Astrocyte of the spinal cord (primary cell): ENCODE data around the gene PCBP2.
"Not testable (repeated sequence)": the region's sequence is repeated elsewhere in the genome, so short reads cannot be mapped to it uniquely, and the experiment has no call there.

ENCODE experiments used
- DNase-seq: peaks from one replicate; pipeline ENCODE4 v3.0.0; 2011; ENCODE audit warnings: low read depth, low spot score
- H3K4me3 ChIP-seq: 2 replicates; pipeline ENCODE4 v1.5.1; 2011; ENCODE audit warnings: low read depth, mild to moderate bottlenecking, low read length, moderate library complexity
- in situ Hi-C: cut with HindIII; loops from 2 replicates; pipeline ENCODE4 v1.10.0; 2017; ENCODE audit warnings: low sequenced_read_pairs
- TF ChIP-seq, protein P1 (sequence below): IDR thresholded peaks from 2 replicates; pipeline ENCODE4 v1.5.1; 2012; ENCODE audit warnings: low read depth, mild to moderate bottlenecking, low read length, inconsistent platforms

Gene PCBP2

DNA sequence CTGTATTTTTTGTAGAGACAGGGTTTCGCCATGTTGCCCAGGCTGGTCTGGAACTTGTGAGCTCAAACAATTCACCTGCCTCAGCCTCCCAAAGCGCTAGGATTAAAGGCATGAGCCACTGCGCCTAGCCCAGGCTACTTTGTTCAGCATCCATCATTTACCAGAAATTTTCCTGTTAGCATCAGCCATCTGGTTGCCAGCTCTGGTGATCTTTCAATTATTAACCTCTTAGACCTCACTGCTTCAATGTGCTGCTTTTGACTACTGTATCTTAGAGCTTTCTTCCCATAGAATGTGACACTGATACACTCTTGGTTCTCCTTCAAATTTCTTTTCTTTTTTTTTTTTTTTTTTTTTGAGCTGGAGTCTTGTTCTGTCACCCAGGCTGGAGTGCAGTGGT is 33.7 kb upstream of the PCBP2 start:
- DNase-seq: no peak
- in situ Hi-C loops: no loop called here
- no peak overlapping the region for H3K4me3 ChIP-seq
- TF ChIP-seq, protein P1, sequence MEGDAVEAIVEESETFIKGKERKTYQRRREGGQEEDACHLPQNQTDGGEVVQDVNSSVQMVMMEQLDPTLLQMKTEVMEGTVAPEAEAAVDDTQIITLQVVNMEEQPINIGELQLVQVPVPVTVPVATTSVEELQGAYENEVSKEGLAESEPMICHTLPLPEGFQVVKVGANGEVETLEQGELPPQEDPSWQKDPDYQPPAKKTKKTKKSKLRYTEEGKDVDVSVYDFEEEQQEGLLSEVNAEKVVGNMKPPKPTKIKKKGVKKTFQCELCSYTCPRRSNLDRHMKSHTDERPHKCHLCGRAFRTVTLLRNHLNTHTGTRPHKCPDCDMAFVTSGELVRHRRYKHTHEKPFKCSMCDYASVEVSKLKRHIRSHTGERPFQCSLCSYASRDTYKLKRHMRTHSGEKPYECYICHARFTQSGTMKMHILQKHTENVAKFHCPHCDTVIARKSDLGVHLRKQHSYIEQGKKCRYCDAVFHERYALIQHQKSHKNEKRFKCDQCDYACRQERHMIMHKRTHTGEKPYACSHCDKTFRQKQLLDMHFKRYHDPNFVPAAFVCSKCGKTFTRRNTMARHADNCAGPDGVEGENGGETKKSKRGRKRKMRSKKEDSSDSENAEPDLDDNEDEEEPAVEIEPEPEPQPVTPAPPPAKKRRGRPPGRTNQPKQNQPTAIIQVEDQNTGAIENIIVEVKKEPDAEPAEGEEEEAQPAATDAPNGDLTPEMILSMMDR: no peak

DNA sequence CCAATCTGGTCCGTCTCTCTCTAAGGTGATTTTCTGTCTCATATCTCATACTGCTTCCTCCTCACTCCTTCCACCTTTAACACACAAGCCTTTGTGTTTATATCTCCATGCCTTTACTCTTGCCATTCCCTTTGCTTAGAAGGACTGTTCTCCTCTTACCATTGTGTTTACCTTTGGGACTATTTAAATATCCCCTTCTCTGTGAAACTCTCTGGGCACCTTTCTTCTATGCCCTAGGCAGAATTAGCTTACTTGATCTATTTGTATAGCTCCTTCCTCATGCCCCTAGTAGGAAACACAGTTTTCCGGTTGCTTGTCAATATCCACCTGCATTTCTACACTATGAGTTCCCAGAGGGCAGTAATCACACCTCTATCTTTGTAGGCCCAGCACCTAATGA is 32.1 kb upstream of the PCBP2 start:
- H3K4me3 ChIP-seq: no peak overlapping the region
- DNase-seq: no peak
- TF ChIP-seq, protein P1: no peak
- in situ Hi-C loops: no loop called here

DNA sequence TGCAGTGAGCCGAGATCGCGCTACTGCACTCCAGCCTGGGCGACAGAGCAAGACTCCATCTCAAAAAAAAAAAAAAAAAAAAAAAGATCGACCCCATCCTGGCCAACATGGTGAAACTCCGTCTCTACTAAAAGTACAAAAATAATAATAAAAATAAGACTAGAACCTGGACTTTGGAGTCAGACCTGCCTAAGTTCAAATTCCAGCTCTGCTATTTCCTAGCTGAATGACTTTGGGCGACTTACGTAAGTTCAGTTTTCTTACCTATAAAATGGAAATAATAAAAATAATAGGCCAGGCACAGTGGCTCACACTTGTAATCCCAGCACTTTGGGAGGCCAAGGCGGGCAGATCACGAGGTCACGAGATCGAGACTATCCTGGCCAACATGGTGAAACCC is 29.7 kb upstream of the PCBP2 start:
- DNase-seq, H3K4me3 ChIP-seq, in situ Hi-C loops: not testable (repeated sequence)

DNA sequence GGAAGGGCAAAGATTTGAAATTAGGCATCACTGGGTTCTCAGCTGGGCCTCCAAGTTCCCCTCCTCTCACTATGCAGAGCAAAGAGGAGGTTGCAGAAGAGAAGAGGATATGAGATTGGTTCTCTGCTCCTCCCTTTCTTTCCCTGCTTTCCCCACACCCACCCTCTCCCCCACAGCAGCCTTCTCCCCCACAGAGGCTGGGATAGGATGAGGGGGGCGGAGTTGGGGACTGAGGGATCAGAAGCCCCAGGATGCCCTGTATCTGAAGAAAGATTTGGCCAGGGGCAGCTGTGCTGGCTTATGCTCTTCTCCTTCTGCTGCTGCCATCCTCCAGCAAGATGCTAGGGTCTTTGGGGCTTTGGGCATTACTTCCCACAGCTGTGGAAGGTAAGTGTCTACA is 28.3 kb upstream of the PCBP2 start, which contains the start of gene AMHR2:
Gene AMHR2, plus strand, starts transcription at position 259 of the 400 bp plus-strand sequence. Its CDS starts 80 bp downstream, at position 339.
- no peak for DNase-seq
- no peak within 1 kb of the TSS for H3K4me3 ChIP-seq
- in situ Hi-C loops: no loop called here
- TF ChIP-seq, protein P1: no peak

DNA sequence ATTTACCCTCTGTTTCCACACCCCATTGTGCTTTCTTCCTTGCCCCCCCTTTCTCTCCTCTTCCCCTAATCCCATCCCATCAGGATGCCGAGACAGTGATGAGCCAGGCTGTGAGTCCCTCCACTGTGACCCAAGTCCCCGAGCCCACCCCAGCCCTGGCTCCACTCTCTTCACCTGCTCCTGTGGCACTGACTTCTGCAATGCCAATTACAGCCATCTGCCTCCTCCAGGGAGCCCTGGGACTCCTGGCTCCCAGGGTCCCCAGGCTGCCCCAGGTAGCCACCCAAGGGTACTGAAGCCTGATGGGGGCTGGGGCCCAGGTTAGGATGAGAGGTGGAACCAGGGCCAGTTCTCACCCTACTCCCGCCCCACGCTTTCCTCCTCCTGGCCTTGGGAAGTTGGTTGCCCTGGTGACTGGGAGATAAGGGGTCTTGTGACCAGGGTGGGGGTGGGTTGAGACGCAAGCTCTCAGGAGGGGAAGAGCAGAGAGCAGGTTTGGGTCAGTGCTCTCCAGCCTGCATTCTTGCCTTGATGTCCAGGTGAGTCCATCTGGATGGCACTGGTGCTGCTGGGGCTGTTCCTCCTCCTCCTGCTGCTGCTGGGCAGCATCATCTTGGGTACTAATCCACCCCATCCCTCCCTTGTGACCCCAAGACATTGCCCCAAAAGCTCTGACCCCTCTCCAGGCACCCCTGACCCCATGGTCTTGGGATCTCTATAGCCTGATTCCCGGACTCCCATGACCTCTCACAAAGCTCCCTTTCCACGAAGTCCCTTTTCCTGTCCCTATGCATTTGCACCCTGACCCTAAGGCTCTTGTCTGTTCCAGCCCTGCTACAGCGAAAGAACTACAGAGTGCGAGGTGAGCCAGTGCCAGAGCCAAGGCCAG is 27.0 kb upstream of the PCBP2 start:
- in situ Hi-C loops: no loop called here
- DNase-seq: no peak
- no peak overlapping the region for H3K4me3 ChIP-seq
- TF ChIP-seq, protein P1: no peak

DNA sequence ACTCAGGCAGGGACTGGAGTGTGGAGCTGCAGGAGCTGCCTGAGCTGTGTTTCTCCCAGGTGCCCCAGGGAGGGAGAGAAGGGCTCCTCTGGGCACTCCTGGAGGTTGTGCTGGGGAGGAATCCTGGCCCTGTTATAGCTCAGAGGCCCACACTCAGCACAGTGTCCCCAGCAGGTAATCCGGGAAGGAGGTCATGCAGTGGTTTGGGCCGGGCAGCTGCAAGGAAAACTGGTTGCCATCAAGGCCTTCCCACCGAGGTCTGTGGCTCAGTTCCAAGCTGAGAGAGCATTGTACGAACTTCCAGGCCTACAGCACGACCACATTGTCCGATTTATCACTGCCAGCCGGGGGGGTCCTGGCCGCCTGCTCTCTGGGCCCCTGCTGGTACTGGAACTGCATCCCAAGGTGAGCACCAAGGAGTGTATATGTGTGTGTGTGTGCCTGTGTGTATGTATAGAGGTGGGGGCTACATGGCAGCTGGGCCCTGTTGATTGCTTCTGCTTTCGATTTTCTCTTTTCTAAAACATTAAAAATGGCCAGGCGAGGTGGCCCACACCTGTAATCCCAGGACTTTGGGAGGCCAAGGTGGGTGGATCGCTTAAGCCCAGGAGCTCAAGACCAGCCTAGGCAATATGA is 26.3 kb upstream of the PCBP2 start:
- in situ Hi-C loops: no loop called here
- H3K4me3 ChIP-seq: no peak overlapping the region
- TF ChIP-seq, protein P1: no peak
- no peak for DNase-seq
